A673 (cell line): Measurements from ENCODE around the gene DNAJC4. TPM values are rescaled to one million over a fixed set of nuclear protein-coding genes. Genes with fewer than 3 reads are reported as not detected.

Experiments
- BruUV-seq: library from RNA; stranded (reverse); fragments of 400-500 nt; replicated peaks from 2 replicates; lab custom pipeline; 2021; lab: Mats Ljungman, UMichigan
- CTCF ChIA-PET: fragments of 300-600 bp; sonication (Branson Sonifier 250); formaldehyde crosslinking; loops from one replicate; lab custom pipeline; 2022; ENCODE audit warnings: antibody characterized with exemption; lab: Charles Lee
- POLR2A ChIA-PET: fragments of 300-600 bp; sonication (Branson Sonifier 250); formaldehyde crosslinking; loops from one replicate; lab custom pipeline; 2022; ENCODE audit warnings: antibody characterized with exemption; ENCODE audit not compliant: low non-redundant PET; lab: Charles Lee
- DNase-seq: peaks from one replicate; pipeline ENCODE4 v3.0.0-alpha.2; 2015; ENCODE audit warnings: low spot score
- H3K27ac ChIP-seq: fragments of 200-600 bp; sonication (generic); 2 replicates; pipeline ENCODE4 v1.5.1; 2016; ENCODE audit warnings: mixed run types, low read depth, mild to moderate bottlenecking, mixed read lengths, antibody characterized with exemption, low read length; ENCODE audit not compliant: poor library complexity, severe bottlenecking
- H3K27me3 ChIP-seq: fragments of 200-600 bp; sonication (generic); replicated peaks from 2 replicates; pipeline ENCODE4 v1.6.1; 2017; ENCODE audit warnings: mixed run types, low read depth, mild to moderate bottlenecking, mixed read lengths, antibody characterized with exemption, low read length; ENCODE audit not compliant: insufficient read depth, poor library complexity
- H3K36me3 ChIP-seq: fragments of 200-600 bp; sonication (generic); 2 replicates; pipeline ENCODE4 v1.6.1; 2016; ENCODE audit warnings: mixed run types, mild to moderate bottlenecking, mixed read lengths, antibody characterized with exemption, low read length; ENCODE audit not compliant: insufficient read depth, poor library complexity, severe bottlenecking
- H3K4me1 ChIP-seq: fragments of 200-600 bp; sonication (generic); 2 replicates; pipeline ENCODE4 v1.6.1; 2017; ENCODE audit warnings: mixed run types, mild to moderate bottlenecking, mixed read lengths, antibody characterized with exemption, low read length; ENCODE audit not compliant: insufficient read depth, poor library complexity, severe bottlenecking
- H3K4me3 ChIP-seq: fragments of 200-600 bp; sonication (generic); 2 replicates; pipeline ENCODE4 v1.5.1; 2016; ENCODE audit warnings: low read depth, mixed run types, mild to moderate bottlenecking, mixed read lengths, low read length; ENCODE audit not compliant: poor library complexity, severe bottlenecking
- H3K9me3 ChIP-seq: fragments of 200-600 bp; sonication (generic); 2 replicates; pipeline ENCODE4 v1.6.1; 2016; ENCODE audit warnings: mixed run types, low read depth, mild to moderate bottlenecking, mixed read lengths, antibody characterized with exemption, low read length; ENCODE audit not compliant: poor library complexity, severe bottlenecking
- EZH2 ChIP-seq: fragments of 200-600 bp; sonication (generic); IDR thresholded peaks from 2 replicates; pipeline ENCODE4 v1.6.1; 2017; ENCODE audit warnings: borderline replicate concordance, low read depth, mild to moderate bottlenecking, mixed read lengths, antibody characterized with exemption, low read length; ENCODE audit not compliant: poor library complexity, severe bottlenecking
- intact Hi-C: fragments of 100-400 bp; cut with micrococcal nuclease; formaldehyde crosslinking; loops from one replicate; pipeline ENCODE4 v1.10.0; 2022; ENCODE audit not compliant: unreplicated experiment
- total RNA-seq: library from RNA; stranded (reverse); gene quantifications from 2 replicates; pipeline ENCODE4 v1.2.3, GENCODE V29; 2021
- TF ChIP-seq, protein P1 (sequence below): fragments of 300-800, 200-600 bp; sonication (generic); conservative IDR thresholded peaks from 2 replicates; pipeline ENCODE4 v1.5.1; 2017; ENCODE audit warnings: low read depth, mild to moderate bottlenecking, antibody characterized with exemption, low read length, moderate library complexity, mixed read lengths

The DNAJC4 gene
- total RNA-seq, 1 experiment from 2014 or later, result 20.2 TPM

DNA sequence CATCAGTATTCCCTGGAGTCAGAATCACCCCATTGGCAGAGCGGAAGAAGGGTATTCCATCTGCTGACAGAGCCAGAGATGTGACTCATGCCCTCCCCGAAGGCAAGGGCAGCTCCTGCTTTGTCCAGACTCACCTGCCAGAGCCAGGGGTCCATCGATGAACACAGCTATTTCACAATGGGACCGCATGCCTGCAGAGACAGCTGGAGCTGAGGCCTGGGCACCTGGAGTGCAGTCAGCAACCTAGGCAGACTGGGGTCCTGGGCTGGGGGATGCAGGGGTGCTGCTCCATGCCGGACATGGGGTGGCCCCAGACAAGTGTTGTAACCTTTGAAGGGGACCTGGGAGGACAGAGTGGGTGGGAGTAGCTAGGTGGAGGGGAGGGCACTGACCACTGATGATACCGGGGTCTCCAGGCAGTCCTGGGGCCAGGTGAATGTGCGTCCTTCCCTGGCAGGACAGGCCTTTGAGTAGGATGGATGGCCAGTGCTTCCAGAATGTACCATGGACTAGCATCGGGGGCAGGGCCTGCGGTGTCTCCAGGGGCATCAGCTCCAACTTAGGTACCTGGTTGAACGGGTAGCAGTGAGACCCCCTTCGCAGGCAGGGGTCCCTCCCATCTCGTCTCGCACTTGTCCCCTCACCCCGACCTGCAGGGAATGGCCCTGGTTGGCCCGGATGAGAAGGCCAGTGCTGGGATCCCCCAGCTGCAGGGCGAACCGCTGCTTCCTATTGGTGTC, 6.0 kb upstream of the DNAJC4 start:
- Histone ChIP-seq H3K36me3 (peaks cover 35% of the 10 kb centered on the region), H3K4me1 (peaks cover 16% of the 10 kb centered on the region), H3K27ac (peak overlapping the region; percentile 87), H3K4me3 (peak overlapping the region; percentile 87), H3K27me3 (no peaks in the 10 kb centered on the region), H3K9me3 (no peaks in the 10 kb centered on the region)
- intact Hi-C loops, result no loop called here
- ChIA-PET CTCF (no interaction called here), POLR2A (no interaction called here)
- TF ChIP-seq, protein P1, sequence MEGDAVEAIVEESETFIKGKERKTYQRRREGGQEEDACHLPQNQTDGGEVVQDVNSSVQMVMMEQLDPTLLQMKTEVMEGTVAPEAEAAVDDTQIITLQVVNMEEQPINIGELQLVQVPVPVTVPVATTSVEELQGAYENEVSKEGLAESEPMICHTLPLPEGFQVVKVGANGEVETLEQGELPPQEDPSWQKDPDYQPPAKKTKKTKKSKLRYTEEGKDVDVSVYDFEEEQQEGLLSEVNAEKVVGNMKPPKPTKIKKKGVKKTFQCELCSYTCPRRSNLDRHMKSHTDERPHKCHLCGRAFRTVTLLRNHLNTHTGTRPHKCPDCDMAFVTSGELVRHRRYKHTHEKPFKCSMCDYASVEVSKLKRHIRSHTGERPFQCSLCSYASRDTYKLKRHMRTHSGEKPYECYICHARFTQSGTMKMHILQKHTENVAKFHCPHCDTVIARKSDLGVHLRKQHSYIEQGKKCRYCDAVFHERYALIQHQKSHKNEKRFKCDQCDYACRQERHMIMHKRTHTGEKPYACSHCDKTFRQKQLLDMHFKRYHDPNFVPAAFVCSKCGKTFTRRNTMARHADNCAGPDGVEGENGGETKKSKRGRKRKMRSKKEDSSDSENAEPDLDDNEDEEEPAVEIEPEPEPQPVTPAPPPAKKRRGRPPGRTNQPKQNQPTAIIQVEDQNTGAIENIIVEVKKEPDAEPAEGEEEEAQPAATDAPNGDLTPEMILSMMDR, result no peak
- TF ChIP-seq EZH2, result no peak
- no peak for DNase-seq
- no TSS peak for BruUV-seq

DNA sequence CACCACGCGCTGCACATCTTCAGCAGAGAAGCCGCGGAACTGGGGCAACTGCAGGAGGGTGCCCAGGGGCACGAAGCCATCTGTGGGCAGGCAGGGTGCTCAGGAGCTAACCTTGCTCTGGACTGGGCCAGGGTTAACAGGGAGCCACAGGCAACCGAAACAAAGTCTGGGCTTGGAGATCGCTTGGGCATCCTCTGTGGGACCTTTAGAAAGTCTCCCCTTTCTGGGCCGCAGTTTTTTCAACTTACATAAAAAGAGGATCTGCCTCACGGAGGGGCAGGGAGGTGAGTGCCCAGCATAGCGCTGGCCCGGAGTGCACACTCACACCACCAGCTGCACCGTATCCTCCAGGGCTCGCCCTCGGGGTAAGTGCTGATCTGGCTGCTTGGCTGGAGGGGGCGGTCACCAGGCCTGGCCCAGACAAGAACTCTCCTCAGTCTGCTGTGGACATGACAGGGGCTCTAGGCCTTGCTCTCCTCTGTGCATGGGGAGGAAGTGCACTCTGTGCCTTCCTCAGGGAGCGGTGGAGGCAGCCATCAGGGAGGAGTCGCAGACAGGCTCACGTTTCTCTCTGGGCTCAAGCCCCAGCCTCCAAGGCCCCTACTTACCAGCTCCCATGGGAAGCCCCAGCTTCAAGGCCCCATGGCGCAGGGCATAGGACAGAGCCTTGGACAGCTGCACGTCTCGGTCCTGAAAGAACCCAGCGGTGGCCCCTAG, 5.3 kb upstream of the DNAJC4 start:
- intact Hi-C loops, result no loop called here
- Histone ChIP-seq H3K36me3 (peaks cover 28% of the 10 kb centered on the region), H3K9me3 (no peaks in the 10 kb centered on the region), H3K4me3 (peak overlapping the region; percentile 87), H3K4me1 (peaks cover 22% of the 10 kb centered on the region), H3K27me3 (no peaks in the 10 kb centered on the region), H3K27ac (peak overlapping the region; percentile 87)
- no peak for DNase-seq
- TF ChIP-seq, protein P1, result no peak
- TF ChIP-seq EZH2, result no peak
- CTCF ChIA-PET, result interaction anchor here (0.9 to 1.4 kb wide), 2 partner anchors 19 to 76 kb away, joined by 3 read pairs; partner anchors contain the start of gene FERMT3
- POLR2A ChIA-PET, result interaction anchor here (0.6 kb wide), 1 partner anchor 14 kb away, joined by 7 read pairs; no protein-coding TSS in a partner anchor
- BruUV-seq, result no TSS peak

- peak within 1 kb of the TSS; percentile 87 for H3K27ac ChIP-seq
- POLR2A ChIA-PET, result interaction anchor here (0.6 to 0.7 kb wide), 2 partner anchors 15 to 106 kb away, joined by 3 to 7 read pairs; no protein-coding TSS in a partner anchor
- H3K4me1 ChIP-seq, result peaks cover 22% of the 10 kb centered on the region
- no peaks in the 10 kb centered on the region for H3K27me3 ChIP-seq
- CTCF ChIA-PET, result interaction anchor here (0.9 to 1.4 kb wide), 2 partner anchors 20 to 75 kb away, joined by 3 read pairs; partner anchors contain the start of gene FERMT3
- intact Hi-C loops, result no loop called here
- peak; percentile 96 for DNase-seq
- H3K4me3 ChIP-seq, result peak within 1 kb of the TSS; percentile 87
- TSS peak; percentile 56 for BruUV-seq
- no peaks in the 10 kb centered on the region for H3K9me3 ChIP-seq
- TF ChIP-seq EZH2, result no peak
- TF ChIP-seq, protein P1, result peak; percentile 41; the same call in 1 of the 2 replicates
- peaks cover 20% of the 10 kb centered on the region for H3K36me3 ChIP-seq
Measured at GRCh38 chr11:64225608-64226506, 4.5 kb upstream of the DNAJC4 start, which contains the start of the genes NUDT22 and TRPT1. Gene NUDT22, plus strand, starts transcription at chr11:64226274. Its CDS starts 379 bp downstream, at chr11:64226653. Gene TRPT1, minus strand, starts transcription at chr11:64226186. Its CDS starts 326 bp downstream, at chr11:64225860.
